HG03066 (cell line): ENCODE results near the gene ADIG.

Experiments used
- ATAC-seq: cut with Tn5 transposase; IDR thresholded peaks from one replicate; pipeline ENCODE4 v1.9.1; 2021; ENCODE audit warnings: low read depth; ENCODE audit not compliant: unreplicated experiment

ADIG gene

DNA sequence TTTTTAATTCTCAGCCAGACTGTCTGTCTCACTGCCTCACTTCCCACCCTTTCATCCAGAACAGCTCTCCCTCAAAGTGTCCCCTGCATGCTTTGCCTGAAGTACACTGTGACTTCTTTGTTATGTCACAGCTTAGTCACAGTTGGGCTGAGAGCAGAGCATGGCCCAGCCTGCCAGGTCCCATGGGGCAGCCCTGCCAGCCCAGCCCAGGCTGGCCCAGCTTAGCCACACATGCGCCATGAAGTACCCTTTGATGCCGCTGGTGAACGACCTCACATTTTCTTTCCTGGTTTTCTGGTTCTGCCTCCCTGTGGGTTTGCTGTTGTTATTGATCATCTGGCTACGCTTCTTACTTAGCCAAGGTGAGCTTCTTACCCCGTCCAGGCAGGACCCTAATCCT is at the start of gene ADIG:
ADIG (plus strand) TSS at position 185 of the 400 bp plus-strand sequence; CDS start at position 239, 54 bp downstream.
- no peak for ATAC-seq

DNA sequence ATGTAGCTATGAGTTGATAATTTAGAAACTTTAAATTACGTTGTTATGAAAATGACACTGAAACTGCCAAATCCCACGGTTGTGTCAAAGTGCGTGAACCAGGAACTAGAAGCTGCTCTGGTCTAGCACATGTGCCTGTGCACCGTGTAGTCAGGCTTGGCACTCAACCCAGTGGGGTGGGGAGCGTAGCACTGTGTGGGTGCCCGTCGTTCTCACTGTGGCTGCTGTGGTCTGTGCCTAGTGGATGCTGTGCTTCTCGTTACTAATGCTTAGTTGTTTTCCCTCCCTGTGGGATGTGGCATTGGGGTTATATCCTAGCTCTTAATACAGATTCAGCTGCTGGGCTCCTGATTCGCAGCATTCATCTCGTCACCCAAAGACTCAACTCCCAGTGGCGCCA is 46.2 kb upstream of the ADIG start:
- no peak for ATAC-seq

DNA sequence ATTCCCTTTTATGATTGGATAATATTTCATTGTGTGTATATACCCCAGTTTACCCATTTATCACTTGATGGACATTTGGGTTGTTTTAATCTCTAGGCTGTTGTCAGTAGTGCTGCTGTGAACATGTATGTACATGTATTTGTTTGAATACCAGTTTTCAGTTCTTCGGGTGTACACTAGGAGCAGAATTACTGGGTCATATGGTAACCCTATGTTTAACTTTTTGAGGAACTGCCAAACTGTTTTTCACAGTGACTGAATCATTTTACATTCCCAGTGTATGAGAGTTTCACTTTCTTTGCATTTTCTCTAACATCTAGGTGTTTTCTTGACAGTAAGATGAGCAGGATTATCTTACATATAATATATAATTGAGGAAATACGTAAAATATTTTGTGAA is 44.7 kb upstream of the ADIG start:
- ATAC-seq: no peak

DNA sequence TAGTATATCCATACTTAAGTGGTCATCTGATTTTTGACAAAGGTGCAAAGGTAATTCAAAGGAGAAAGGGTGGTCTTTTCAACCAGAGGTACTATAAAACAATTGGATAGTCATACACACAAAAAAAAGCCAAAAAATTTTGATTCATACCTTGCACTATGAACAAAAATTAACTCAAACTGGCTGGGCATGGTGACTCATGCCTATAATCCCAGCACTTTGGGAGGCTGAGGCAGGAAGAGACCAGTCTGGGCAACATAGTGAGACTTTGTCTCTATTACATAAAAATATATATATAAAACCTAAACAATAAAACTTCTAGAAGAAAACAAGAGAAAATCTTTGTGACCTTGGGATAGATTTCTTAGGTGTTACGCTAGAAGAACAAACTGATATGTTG is 43.8 kb upstream of the ADIG start:
- ATAC-seq: no peak

DNA sequence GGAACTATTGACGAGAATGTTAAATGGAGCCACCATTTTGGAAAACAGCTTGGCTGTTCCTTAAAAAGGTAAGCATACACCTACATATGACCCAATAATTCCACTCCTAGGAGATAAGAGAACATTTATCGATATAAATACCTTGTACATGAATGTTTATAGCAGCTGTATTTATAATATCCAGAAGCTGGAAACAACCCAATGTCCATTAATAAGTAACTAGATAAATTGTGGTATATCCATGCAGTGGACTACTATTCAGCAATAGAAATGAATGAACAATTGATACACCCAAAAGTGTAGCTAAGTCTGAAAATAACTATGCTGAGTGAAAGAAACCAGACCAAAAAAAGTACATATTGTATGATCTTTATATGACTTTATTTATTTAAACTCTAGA is 42.2 kb upstream of the ADIG start:
- no peak for ATAC-seq

DNA sequence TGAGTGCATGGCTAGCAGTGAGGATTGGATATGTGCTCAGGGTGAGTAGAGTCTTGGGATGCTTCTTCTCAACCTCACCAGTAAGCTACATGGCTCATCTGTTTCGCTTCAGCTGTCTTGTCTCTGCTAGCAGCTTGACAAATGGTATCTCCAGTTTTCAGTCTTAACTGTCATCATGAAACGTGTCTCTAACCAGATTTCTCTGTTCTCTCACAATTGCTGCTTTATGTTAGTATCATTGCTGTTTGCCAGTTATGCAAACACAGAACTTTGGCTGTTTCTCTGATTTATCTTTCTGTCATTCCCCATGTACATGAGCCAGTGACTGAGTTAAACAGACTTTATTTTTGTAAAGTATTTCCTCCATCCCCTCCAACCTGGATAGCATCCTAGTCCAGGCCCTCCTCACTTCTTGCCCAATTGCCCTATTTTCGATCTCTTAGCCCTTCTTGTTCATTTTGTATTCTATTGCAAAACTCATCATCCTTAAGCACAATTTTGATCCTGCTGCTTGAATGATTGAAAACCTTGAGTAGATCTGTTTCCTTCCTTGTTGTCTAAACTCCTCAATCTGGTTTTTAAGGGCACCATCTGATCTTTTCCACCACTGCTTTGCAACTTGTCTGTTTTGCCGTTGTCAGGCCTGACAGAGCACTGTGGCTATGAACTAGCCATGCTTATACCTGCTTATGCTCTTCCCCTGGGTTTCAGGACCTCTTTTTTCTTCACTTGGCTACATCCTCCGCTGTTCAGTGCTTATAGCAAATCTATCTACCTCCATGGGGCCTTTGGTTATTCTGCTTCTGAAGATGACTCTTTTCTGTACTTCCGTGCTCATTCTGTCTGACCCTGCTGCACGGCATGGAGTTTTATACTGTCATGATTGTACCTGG is 37.7 kb upstream of the ADIG start:
- ATAC-seq: no peak

DNA sequence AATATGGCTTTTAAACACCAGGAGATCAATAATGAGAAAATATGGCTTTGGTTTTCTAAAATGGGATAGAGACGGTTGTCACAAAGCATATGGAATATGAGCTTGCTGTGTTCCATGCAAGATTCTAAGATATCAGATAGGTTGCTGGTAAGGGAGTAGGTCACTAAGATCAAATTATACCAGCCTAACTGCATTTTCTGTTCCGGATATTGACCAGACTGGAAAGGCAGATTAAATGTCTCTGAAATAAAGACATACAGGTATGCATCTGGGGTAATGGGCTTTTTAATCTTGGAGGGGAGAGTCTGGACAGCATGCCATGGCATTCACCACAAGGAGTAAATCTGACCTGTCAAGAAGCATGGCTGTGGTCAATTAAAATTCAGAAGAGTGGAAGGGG is 35.2 kb upstream of the ADIG start:
- ATAC-seq: no peak

DNA sequence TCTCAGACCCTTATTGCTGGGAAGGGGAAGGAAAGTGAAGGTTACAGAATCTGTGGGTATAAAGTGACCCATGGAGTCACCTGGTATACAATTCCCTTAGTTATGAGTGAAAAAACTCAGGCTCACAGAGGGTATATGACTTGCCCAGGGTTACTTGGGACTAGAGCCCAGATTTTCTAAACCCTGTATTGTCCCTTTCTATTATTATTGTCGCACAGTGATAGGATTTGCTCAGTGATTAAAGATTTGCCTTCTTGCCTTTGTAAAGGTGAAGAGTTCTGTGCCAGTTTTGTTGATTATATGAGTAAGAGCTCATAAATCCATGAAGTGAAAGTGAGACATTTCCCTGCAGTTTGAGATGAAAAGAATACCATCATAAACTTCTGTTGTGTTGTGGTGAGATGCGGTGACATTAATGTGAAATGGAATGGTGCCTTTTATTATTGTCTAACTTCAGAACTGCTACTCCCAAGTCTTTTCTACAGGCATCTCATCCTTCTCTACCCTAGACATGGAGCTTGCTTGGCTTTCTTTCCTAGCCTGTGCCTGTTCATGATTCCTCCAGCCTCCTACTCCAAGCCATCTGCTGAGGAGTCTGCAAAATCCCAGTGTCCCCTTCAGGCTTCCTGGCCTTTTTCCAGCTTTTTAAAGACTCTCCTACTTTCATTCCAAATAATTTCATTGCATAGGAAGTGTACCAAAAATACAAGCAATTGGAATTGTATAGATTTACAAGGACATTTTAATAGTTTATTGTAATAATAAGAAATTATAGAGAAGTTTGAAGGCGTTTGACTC is 33.5 kb upstream of the ADIG start:
- no peak for ATAC-seq

DNA sequence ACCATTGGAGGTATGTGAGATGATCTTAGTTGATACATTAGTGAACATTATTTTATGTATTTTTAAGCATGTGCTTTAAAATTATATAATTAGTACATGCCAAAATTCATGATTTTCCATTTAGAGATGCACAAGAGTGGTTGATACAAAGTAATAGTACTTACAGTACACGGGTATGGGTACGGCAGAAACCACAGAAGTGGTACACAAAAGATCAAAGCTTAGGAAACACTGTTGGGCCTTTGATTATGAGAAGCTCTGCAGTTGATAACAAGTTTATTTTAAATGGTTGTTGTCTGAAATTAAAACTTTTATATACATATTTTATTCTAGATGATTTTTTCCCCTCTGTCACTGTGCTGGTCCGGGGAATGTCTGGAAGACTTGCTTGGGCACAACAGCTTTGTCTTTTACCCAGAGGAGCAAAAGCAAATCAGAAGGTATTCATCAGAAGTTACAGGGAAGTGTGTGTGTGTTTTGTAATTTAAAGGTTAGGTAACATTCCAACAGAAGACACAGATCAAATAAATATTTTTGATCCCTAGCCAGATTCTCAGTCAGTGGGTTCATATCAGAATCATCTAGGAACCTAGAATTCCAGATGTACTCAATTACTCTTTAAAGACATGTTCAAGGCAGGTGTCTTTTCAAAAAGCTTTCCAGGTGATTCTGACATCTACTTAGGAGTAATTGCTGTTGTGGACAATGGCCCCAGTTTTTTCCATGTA is 32.5 kb upstream of the ADIG start:
- ATAC-seq: no peak

DNA sequence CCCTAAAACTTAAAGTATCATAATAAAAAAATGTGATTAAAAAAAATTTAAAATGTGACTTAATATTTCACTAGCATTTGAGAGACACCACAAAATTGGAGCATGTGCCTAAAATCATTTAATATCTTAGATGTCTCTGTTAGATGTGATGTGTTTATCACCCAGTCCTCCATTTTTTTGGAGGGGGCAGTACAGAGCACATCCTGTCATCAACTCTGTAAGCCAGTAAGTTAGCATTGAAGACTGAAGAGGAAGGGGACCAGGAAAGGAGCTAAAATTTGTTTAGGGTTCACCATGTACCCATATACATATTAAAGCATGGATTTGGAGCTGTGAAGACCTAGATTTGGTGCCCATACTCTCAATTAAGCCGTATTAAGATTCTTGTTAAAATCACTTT is 30.7 kb upstream of the ADIG start:
- ATAC-seq: no peak

DNA sequence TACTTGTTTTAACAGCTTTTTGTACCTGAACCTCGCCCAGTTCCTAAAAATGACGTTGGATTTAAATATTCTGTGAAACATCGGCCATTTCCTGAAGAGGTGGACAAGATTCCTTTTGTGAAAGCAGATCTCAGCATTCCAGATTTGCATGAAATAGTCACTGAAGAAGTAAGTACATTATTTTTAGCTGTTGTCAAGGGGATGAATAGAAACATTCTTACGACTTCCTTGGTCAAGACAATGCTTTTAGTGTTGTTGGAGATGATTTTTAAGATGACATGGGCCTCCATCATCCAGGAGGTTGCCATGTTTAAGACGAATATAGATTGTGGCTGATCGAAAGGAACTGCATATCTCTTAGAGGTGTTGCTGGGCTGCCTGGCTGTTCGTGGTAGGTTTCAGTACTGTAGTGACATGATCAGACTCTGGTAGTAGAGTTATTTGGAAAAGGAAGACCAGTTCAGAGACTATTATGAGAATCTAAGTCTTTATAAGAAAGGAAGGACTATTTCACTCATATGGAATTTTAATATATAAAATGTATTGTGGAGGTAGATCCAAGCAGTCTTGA is 29.9 kb upstream of the ADIG start:
- ATAC-seq: no peak

DNA sequence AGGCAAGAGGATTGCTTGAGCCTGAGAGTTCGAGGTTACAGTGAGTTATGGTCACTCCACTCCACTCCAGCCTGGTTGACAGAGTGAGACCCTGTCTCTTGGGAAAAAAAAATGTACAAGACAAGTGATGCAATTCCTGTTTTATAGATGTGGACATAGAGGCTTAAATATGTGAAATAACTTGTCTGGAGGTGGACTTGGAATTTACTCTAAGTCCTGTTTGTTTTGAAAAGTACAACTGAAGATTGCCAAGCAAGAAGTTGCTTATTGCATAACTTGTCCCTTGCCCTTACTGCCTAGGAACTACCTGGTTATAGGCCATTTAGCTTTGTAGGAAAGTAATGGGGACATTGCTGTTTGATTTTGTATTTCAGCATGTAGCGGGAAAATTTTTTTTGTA is 26.0 kb upstream of the ADIG start:
- no peak for ATAC-seq

DNA sequence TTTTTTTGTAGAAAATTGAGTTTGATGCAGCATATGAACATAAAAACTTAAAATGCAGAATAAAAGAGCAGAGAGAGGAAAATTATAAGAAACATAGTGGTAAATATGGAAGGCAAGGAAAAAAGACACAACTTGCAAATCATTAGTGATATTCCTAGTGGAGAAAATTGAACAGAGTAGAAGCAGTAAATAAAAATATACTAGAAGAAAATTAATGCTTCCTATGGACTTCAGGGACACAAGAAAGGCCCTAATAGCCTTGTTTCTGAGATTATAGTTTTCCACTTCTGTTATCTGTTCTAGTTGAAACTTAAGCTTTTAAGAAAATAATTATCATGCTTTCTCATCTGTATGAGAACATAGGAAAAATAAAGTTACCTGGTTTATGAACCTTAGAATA is 25.6 kb upstream of the ADIG start:
- no peak for ATAC-seq

DNA sequence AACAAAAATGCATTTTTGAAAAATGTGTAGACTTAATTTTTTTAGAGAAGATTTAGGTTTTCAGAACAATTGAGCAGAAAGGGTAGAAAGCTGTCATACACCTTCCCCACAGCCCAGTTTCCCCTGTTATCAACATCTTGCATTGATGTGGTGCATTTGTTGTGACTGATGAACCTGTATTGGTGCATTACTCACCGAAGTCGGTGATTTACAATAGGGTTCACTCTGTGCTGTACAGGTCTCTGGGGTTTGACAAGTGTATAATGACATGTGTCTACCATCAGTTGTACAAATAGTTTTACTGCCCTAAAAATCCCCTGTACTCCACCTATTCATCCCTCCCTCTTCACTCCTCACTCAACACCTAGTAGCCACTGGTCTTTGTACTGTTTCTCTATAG is 23.8 kb upstream of the ADIG start:
- no peak for ATAC-seq

DNA sequence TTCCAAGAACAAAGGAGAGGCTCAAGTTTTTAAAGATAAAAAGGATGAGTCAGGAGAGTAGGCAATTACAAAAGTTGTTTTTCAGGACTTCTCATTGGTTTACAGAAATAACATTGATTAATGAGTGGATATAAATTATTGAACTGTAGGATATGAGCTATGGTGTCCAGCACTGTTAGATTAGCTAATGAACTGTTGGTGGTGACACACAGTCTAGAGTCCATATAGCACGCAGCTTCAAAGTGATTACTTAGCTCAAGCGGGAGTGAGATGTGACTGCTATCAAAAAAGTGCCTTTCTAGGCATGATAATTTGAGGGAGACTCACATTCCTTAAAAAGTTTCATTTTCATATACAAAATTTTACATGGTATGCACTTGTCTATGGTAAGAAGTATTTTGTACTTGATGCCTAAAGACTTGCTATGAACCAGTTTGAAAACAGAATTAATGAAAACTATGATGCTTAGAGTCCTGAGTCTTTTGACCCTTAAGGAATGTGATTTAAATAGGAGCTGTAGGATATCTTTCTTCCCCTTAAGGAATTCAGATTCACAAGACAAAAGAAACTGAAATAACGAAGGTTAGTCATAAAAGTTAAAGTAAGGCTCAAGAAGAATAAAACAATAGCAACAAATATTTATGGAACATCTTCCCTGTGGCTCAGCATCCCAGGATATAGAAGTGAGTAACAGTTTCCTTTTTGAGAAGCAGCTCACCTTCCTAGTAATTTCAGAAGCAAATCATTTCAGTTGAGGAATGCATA is 22.2 kb upstream of the ADIG start:
- no peak for ATAC-seq

DNA sequence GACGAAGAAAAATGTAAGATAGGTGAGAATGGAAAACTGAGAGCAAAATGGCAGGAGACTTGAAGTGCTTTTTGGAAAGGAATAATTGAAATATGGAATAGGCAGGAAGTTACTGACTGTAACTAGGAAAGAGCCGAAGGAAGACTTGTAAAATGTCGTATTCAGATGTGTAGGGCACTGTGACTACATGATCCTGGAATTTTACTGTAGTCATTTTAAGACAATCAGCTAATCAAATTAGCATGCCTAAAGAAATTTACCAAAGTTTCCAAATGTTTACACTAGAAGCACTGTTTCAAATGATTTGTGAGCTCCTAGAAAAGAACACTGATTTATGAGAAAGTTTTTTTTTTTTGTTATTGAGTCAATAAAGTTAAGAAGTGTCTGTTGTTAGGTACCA is 21.2 kb upstream of the ADIG start:
- ATAC-seq: no peak

DNA sequence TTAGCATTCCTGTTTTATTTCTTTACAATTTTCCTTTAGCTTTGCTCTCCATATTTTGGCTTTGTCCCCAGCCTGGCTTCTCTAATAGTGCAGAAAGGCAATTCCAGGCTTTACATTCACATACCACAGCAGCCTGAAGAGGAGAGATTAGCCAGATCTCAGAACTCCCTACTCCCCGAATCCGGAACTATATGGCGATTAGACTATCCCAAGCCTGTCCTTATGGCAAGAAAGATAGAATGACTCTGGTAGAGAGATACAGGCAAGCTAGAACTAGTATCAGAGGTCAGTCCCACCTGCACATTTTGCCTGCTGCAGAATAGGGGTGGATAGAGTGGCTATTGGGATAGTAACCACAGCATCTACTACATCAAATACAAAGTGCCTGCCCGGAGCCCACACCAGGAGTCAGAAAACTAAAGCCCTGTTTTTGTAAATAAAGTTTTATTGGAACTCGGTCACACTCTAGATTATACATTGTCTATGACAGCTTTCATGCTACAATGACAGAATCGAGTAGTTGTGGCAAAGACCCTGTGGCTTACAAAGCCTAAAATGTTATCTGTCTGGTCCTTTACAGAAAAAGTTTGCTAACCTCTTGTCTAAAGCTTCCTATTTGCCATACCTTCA is 17.1 kb upstream of the ADIG start:
- no peak for ATAC-seq

DNA sequence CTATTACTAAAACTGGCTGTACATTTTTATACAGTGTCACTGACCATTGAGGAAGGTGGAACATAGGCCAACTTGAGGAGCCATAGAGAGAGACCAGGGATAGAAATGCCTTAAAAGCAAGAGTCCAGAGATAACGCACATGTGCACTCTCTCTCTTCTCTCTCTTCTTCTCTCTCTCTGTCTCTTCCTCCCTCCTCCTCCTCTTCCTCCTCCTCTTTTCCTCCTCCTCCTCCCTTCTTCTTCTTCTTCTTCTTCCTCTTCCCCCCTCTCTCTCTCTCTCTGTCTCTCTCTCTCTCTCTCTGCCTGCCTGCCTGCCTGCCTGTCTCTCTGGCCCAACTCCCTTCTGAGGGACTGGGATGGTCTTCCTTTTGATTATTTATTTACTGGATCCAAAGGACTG is 16.3 kb upstream of the ADIG start:
- ATAC-seq: no peak

DNA sequence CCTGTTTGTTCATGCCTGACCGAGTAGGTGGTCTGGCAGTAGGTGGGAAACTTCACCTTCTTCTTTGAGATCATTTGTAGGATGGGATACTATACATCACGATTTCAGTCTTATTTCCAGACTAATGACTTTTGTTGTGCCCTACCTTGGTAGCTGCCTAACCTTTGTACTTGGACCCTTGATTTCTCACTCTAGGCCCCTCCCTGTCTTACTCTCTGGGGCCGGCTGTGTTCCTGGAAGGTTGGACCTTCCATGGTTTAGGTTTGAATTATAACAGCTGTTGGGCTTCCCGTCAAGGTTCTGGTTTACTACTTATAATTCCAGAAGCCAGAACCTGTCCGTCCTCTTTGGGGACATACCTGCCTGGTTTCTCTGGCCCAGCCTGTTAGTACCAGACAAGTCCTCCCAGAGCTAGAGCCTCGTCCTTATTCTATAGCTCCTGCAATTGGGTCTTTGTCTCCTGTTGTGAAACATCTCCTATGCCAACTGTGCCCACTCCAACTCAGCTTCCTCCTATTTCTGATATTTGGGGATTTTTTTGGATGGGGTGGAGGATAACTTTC is 14.9 kb upstream of the ADIG start:
- no peak for ATAC-seq
